ENCODE results near the gene LHFPL3.

Gene LHFPL3

DNA sequence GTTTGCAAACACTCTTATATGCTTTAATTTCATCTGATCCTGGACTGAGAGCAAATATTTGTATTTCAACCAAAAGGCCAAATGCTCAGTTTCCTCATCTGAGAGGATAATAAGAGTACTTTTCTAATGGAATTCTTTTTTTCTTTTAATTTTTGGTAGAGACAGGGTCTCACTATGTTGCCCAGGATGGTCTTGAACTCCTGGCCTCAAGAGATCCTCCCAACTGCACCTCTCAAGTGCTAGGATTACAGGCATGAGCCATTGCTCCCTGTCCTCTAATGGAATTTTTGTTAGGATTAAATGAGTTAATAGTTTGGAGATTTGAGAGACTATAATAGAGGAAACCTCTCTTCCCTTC is 617.2 kb downstream of the LHFPL3 start:
- DNase-seq: no peak

DNA sequence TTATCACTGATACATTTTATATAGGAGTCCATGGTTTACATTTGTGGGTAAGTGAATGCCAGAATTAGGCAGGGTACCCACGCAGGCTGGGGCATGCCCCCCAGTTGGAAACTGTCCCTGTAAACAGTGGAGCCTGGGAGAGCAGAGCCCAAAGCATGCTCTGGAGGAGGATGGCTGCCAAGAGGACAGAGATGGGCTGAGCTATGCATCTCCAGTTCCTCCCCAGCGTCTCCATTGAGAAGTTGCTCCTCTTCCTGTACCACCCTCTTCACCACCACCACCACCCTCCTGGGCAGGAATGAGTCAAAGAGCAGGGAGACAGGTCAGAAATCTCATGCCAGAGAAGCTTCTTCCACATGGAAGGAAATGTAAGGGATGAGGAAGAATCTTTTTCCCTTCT is 617.9 kb downstream of the LHFPL3 start:
- DNase-seq: no peak

DNA sequence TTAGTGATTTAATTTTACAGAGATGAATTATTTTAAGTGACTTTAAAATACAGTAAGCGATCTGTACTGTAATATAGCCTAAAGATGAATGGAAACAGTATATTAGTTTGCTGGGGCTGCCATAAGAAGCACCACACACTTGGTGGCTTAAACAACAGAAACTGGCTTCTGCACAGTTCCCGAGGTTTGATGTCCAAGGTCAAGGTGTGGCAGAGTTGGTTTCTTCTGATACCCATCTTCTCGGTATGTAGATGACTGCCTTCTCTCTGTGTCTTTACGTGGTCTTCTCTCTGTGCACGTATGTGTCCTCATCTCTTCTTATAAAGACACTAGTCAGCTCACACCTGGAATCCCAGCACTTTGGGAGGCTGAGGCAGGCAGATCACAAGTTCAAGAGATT is 621.6 kb downstream of the LHFPL3 start:
- DNase-seq: no peak

GRCh38 chr7:104950754-104951153 is 622.4 kb downstream of the LHFPL3 start:
- DNase-seq: no peak

DNA sequence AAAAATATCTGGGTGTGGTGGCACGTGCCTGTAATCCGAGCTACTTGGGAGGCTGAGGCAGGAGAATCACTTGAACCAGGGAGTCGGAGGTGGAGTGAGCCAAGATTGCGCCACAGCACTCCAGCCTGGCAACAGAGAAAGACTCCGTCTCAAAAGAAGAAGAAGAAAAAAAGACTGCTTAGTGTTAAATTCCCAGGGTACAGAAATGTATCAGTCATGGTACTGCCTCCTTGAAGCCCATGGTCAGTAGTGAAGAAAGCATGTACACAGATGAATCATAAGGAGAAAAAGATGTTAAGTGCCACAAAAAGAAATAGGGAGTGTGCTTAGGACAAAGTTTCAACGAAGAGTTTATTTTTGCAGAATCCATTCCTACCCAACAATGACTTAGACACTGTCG is 623.1 kb downstream of the LHFPL3 start:
- no peak for DNase-seq

GRCh38 chr7:104955276-104955675 is 626.9 kb downstream of the LHFPL3 start:
- no peak for DNase-seq
